Esophagus squamous epithelium (tissue), 5 donors: ENCODE results near the gene CDH8. TPM values are rescaled to one million over a fixed set of nuclear protein-coding genes. Genes with fewer than 3 reads are reported as not detected.

Source experiments
- DNase-seq: peaks from one replicate; lab custom pipeline; 2025; lab: John Stamatoyannopoulos, UW
- H3K27ac ChIP-seq, 4 donors: fragments of 200-600 bp; sonication (generic); one replicate each; pipeline ENCODE4 v1.5.1; 2016 to 2019; ENCODE audit warnings: mild to moderate bottlenecking in 1 of 4
- H3K27me3 ChIP-seq, 4 donors: fragments of 200-600 bp; sonication (generic); 1 replicate in 3 of 4; 2 replicates in 1 of 4; pipeline versions ENCODE4 v1.5.1 to v1.6.0; 2017 to 2021; ENCODE audit warnings: antibody characterized with exemption in 1 of 4
- H3K36me3 ChIP-seq, 3 donors: fragments of 200-600 bp; sonication (generic); one replicate each; pipeline ENCODE4 v1.5.1; 2016 to 2019
- H3K4me1 ChIP-seq, 3 donors: fragments of 200-600 bp; sonication (generic); one replicate each; pipeline ENCODE4 v1.5.1; 2017 to 2019
- H3K4me3 ChIP-seq, 4 donors: fragments of 200-600 bp; sonication (generic); 1 replicate in 3 of 4; 2 replicates in 1 of 4; pipeline ENCODE4 v1.5.1; 2016 to 2019; ENCODE audit warnings: mild to moderate bottlenecking in 2 of 4, moderate library complexity in 1 of 4
- H3K9me3 ChIP-seq, 3 donors: fragments of 200-600 bp; sonication (generic); one replicate each; pipeline ENCODE4 v1.5.1; 2016 to 2019
- POLR2A ChIP-seq, 4 donors: fragments of 450-650 bp; IDR thresholded peaks; one replicate each; pipeline ENCODE4 v1.6.1; 2017; ENCODE audit warnings: antibody characterized with exemption in 4 of 4, mild to moderate bottlenecking in 4 of 4, moderate library complexity in 3 of 4
- WGBS, 2 donors: methylation state at CpG; one replicate each; pipeline ENCODE4 v1.1.5; 2018; 5-methylcytosine and 5-hydroxymethylcytosine counted together
- intact Hi-C: fragments of 100-400 bp; cut with DNase I; formaldehyde crosslinking; loops from one replicate; pipeline ENCODE4 v1.15.0; 2022
- total RNA-seq, 4 donors: library from RNA; depleted of rRNA; stranded (reverse); fragments of >200 nt; gene quantifications; one replicate each; pipeline ENCODE4 v1.1.0, GENCODE V29; 2016
- TF ChIP-seq, protein P1 (sequence below), 6 experiments: fragments of 450-650 bp in 4 of 6; fragments of 200-600 bp in 2 of 6; sonication (generic) in 2 of 6; IDR thresholded peaks; one replicate each; pipeline ENCODE4 v1.5.1; 2016 to 2019; ENCODE audit warnings: antibody characterized with exemption in 6 of 6, mild to moderate bottlenecking in 4 of 6, moderate library complexity in 4 of 6
- donor health status: DM: yes; HTN: yes; CAD: no.

The CDH8 gene, protein sequence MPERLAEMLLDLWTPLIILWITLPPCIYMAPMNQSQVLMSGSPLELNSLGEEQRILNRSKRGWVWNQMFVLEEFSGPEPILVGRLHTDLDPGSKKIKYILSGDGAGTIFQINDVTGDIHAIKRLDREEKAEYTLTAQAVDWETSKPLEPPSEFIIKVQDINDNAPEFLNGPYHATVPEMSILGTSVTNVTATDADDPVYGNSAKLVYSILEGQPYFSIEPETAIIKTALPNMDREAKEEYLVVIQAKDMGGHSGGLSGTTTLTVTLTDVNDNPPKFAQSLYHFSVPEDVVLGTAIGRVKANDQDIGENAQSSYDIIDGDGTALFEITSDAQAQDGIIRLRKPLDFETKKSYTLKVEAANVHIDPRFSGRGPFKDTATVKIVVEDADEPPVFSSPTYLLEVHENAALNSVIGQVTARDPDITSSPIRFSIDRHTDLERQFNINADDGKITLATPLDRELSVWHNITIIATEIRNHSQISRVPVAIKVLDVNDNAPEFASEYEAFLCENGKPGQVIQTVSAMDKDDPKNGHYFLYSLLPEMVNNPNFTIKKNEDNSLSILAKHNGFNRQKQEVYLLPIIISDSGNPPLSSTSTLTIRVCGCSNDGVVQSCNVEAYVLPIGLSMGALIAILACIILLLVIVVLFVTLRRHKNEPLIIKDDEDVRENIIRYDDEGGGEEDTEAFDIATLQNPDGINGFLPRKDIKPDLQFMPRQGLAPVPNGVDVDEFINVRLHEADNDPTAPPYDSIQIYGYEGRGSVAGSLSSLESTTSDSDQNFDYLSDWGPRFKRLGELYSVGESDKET
- 1 to 10 TPM in 2 of 4 donors, under 1 TPM in 2; 0.27 to 1.8 (median 0.81) TPM for total RNA-seq

DNA sequence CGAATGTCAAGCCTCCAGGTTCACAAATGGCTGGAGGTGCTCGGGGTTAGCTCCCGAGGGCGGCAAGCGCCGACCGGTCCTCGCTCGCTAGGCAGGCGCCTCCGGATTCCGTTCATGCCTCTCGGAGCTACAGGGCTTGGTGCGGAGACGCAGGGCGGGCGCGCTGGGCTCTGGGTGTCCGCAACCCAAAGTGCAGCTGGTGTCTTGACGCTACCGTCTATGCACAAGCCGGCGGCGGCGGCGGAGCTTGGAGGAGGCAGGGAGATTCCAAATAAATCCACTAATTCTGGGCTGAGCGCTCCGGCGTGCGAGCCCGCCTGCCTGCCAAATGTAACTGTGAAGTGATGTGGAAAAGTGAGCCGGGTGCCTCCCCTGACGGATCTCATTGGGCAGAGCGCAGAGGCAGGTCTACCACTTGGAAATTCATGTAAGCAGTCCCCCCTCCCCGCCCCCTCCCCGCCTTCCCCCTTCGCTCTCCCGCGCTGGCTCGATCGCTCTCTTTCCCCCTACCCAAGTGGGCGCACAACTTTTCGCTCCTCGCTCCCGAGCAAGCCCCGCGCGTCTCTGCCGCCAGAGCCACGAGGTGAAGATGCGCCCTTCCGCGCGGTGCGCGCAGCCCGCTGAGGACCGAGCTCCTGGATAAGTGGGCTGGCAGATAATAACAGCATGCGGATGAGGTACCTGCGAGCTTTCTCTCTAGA lies at the start of gene CDH8:
Gene CDH8 (minus strand): TSS at position 338 of the 701 bp plus-strand sequence. CDS start 15,035 bp downstream, outside the sequence.
- Histone ChIP-seq H3K36me3 (no peaks in the 10 kb centered on the region), H3K27me3 (peaks cover 0 to 65% (median 5%) of the 10 kb centered on the region in 4 donors), H3K27ac (no peak within 1 kb of the TSS), H3K9me3 (no peaks in the 10 kb centered on the region), H3K4me1 (peaks cover 0 to 22% (median 0%) of the 10 kb centered on the region in 3 donors), H3K4me3 (peak within 1 kb of the TSS in 1 of 4 donors; percentile 46)
- intact Hi-C loops = no loop called here
- no peak for DNase-seq
- WGBS, 2 donors = 4 to 19% methylated on average over 7 to 15 of the region's 60 CpGs
- TF ChIP-seq, protein P1, sequence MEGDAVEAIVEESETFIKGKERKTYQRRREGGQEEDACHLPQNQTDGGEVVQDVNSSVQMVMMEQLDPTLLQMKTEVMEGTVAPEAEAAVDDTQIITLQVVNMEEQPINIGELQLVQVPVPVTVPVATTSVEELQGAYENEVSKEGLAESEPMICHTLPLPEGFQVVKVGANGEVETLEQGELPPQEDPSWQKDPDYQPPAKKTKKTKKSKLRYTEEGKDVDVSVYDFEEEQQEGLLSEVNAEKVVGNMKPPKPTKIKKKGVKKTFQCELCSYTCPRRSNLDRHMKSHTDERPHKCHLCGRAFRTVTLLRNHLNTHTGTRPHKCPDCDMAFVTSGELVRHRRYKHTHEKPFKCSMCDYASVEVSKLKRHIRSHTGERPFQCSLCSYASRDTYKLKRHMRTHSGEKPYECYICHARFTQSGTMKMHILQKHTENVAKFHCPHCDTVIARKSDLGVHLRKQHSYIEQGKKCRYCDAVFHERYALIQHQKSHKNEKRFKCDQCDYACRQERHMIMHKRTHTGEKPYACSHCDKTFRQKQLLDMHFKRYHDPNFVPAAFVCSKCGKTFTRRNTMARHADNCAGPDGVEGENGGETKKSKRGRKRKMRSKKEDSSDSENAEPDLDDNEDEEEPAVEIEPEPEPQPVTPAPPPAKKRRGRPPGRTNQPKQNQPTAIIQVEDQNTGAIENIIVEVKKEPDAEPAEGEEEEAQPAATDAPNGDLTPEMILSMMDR (IDR thresholded peaks at IDR 0.05) = no peak
- TF ChIP-seq POLR2A (IDR thresholded peaks at IDR 0.05) = no peak

DNA sequence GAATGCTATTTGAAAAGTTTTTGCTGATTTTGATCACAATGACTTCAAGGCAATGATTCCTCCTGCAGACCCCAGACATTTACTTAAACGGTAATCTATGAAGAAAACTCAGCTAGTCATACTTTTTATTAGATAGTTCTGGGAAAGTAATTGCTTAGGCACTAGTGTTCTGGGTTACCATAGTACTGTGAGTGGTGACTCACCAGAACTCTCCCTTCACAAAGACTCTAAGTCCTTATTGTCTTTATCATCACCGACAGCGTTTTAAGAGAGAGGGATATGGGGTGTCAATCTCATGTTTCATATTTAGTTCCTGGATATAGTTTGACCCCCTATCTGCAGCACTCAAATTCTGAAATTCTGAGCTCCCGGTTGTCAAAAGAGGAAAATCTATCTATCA lies 43.0 kb upstream of the CDH8 start:
- Histone ChIP-seq H3K27ac (no peak overlapping the region), H3K4me1 (no peaks in the 10 kb centered on the region), H3K27me3 (no peaks in the 10 kb centered on the region), H3K4me3 (no peak overlapping the region), H3K9me3 (no peaks in the 10 kb centered on the region), H3K36me3 (no peaks in the 10 kb centered on the region)
- intact Hi-C loops = no loop called here
- 64 to 67% methylated on average over 4 of the region's 4 CpGs for WGBS, 2 donors
- TF ChIP-seq, protein P1 (IDR thresholded peaks at IDR 0.05) = no peak
- TF ChIP-seq POLR2A (IDR thresholded peaks at IDR 0.05) = no peak
- no peak for DNase-seq

DNA sequence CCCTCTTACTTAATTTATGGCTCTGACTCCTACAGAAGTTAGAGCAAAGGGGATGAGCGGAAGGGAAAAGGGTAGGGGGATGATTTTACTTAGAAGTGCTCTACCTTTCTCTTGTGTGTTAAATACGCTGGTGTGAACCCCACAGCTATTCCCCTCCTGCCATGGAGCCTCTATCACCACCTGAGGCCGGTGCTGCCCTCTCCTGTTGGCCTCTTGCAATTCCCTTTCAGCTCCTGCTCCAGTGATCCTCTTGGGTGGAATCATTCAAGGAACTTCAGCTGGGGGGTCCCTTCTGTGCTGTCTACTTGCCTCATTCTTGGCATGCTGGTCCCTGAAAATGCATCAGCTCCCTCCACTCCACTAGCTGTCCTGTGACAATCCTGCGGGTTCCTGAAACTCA lies 41.8 kb upstream of the CDH8 start:
- no peak for DNase-seq

DNA sequence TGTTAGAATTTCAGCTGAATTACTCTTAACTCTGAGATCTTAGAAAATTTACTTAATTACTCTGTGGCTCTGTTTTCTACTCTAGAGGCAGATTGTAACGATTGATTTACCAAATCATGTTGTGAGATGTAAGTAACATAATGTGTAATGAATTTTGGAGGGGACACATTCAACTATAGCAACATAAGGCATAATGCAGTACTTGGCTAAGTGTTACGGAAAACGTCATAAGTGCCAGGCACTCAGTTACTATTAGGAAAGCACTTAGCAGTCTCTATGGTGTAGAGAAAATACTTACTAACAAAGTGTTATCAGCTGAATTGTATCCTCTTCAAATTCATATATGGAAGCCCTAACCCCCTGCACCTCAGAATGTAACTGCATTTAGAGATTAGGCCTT lies 40.6 kb upstream of the CDH8 start:
- Histone ChIP-seq H3K36me3 (no peaks in the 10 kb centered on the region), H3K27me3 (no peaks in the 10 kb centered on the region), H3K9me3 (no peaks in the 10 kb centered on the region), H3K4me1 (no peaks in the 10 kb centered on the region), H3K4me3 (no peak overlapping the region), H3K27ac (no peak overlapping the region)
- intact Hi-C loops = no loop called here
- DNase-seq = no peak
- no peak for TF ChIP-seq POLR2A (IDR thresholded peaks at IDR 0.05)
- TF ChIP-seq, protein P1 (IDR thresholded peaks at IDR 0.05) = no peak
- 75 to 80% methylated on average over 3 of the region's 3 CpGs for WGBS, 2 donors

More for the DNA sequence above, 41.8 kb upstream of the CDH8 start:
- no peaks in the 10 kb centered on the region for H3K27me3 ChIP-seq
- 37 to 51% methylated on average over 4 of the region's 4 CpGs for WGBS, 2 donors
- intact Hi-C loops = no loop called here
- H3K9me3 ChIP-seq = no peaks in the 10 kb centered on the region
- no peak overlapping the region for H3K4me3 ChIP-seq
- H3K4me1 ChIP-seq = no peaks in the 10 kb centered on the region
- no peaks in the 10 kb centered on the region for H3K36me3 ChIP-seq
- TF ChIP-seq, protein P1 (IDR thresholded peaks at IDR 0.05) = peak in 2 of 6 experiments; percentile 6 to 9
- no peak for TF ChIP-seq POLR2A (IDR thresholded peaks at IDR 0.05)
- H3K27ac ChIP-seq = no peak overlapping the region
